Immature natural killer cell (primary cell): Measurements from ENCODE around the gene BPI. TPM values are rescaled to one million over a fixed set of nuclear protein-coding genes. Genes with fewer than 3 reads are reported as not detected.
"Not testable (repeated sequence)": the region's sequence is repeated elsewhere in the genome, so short reads cannot be mapped to it uniquely, and the experiment has no call there.

ENCODE experiments used
- DNase-seq, 3 donors: peaks; one replicate each; pipeline ENCODE4 v3.0.0; 2022; ENCODE audit warnings: mixed read lengths in 1 of 3
- H3K27ac Mint-ChIP-seq, 6 donors: one replicate each; pipeline ENCODE4 v1.8.0; 2020; ENCODE audit warnings: mixed read lengths in 6 of 6, mild to moderate bottlenecking in 5 of 6, inconsistent platforms in 4 of 6, moderate library complexity in 3 of 6
- H3K27me3 Mint-ChIP-seq, 3 donors: one replicate each; pipeline ENCODE4 v1.8.0; 2020 to 2021; ENCODE audit warnings: low read depth in 3 of 3, mild to moderate bottlenecking in 3 of 3, mixed read lengths in 3 of 3, moderate library complexity in 3 of 3, inconsistent platforms in 1 of 3
- H3K36me3 Mint-ChIP-seq, 3 donors: one replicate each; pipeline ENCODE4 v1.8.0; 2020; ENCODE audit warnings: mixed read lengths in 3 of 3, inconsistent platforms in 2 of 3, mild to moderate bottlenecking in 2 of 3
- H3K4me1 Mint-ChIP-seq, 2 donors: one replicate each; pipeline ENCODE4 v1.8.0; 2020; ENCODE audit warnings: inconsistent platforms in 2 of 2, mild to moderate bottlenecking in 2 of 2, mixed read lengths in 2 of 2, moderate library complexity in 1 of 2
- H3K4me3 Mint-ChIP-seq, 5 donors: one replicate each; pipeline ENCODE4 v1.8.0; 2020; ENCODE audit warnings: mild to moderate bottlenecking in 5 of 5, mixed read lengths in 5 of 5, inconsistent platforms in 3 of 5, moderate library complexity in 3 of 5
- H3K9me3 Mint-ChIP-seq, 6 donors: one replicate each; pipeline ENCODE4 v1.8.0; 2020; ENCODE audit warnings: mild to moderate bottlenecking in 6 of 6, mixed read lengths in 6 of 6, inconsistent platforms in 4 of 6, moderate library complexity in 3 of 6
- polyA plus RNA-seq, 3 donors: library from polyadenylated mRNA; unstranded; fragments of 300-500 nt; fragmentation: Illumina TruSeq; gene quantifications; one replicate each; pipeline ENCODE4 v1.2.3, GENCODE V29; 2021

Gene BPI
- not detected for polyA plus RNA-seq

DNA sequence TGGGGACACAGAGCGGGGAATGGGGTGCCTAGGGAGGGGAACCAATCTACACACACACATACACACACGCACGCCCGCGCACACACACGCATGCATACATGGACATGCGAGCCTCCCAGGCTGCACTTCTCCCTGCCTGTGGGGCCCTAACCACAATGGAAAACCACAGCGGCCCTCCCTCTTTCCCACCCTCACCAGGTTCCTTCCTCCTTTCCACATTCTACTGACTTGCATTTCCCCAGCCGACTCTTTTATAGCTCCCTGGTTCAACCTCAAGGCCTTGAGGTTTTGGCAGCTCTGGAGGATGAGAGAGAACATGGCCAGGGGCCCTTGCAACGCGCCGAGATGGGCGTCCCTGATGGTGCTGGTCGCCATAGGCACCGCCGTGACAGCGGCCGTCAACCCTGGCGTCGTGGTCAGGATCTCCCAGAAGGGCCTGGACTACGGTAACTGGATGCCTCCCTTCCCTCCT lies at the start of gene BPI:
TSS of gene BPI (plus strand) at position 249 of the 472 bp plus-strand sequence. CDS start at position 317, 68 bp downstream.
- H3K4me3 Mint-ChIP-seq: peak within 1 kb of the TSS in 4 of 5 donors; percentile 19 to 63 (median 48)
- H3K27me3 Mint-ChIP-seq: peaks cover 8 to 14% (median 8%) of the 10 kb centered on the region in 3 donors
- peaks cover 17 to 22% of the 10 kb centered on the region in 2 donors for H3K4me1 Mint-ChIP-seq
- no peaks in the 10 kb centered on the region for H3K36me3 Mint-ChIP-seq
- H3K9me3 Mint-ChIP-seq: no peaks in the 10 kb centered on the region
- no peak within 1 kb of the TSS for H3K27ac Mint-ChIP-seq
- peak in 1 of 3 donors; percentile 6 for DNase-seq

DNA sequence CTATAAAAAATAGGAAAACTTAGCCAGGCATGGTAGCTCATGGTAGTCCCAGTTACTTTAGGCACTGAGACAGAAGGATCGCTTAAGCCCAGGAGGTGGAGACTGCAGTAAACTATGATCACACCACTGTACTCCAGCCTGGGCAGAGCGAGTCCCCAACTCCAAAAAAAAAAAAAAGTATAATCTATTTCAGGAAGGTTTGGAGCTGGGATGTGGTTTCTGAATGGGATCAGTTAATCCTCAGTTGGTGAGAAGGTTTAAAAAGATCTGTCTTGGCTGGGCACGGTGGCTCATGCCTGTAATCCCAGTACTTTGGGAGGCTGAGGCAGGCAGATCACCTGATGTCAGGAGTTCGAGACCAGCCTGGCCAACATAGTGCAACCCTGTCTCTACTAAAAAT lies 49.3 kb upstream of the BPI start:
- not testable (repeated sequence) for DNase-seq, H3K9me3 Mint-ChIP-seq, H3K4me1 Mint-ChIP-seq, H3K4me3 Mint-ChIP-seq, H3K36me3 Mint-ChIP-seq, H3K27ac Mint-ChIP-seq
- peaks cover 5 to 16% (median 13%) of the 10 kb centered on the region in 3 donors for H3K27me3 Mint-ChIP-seq

DNA sequence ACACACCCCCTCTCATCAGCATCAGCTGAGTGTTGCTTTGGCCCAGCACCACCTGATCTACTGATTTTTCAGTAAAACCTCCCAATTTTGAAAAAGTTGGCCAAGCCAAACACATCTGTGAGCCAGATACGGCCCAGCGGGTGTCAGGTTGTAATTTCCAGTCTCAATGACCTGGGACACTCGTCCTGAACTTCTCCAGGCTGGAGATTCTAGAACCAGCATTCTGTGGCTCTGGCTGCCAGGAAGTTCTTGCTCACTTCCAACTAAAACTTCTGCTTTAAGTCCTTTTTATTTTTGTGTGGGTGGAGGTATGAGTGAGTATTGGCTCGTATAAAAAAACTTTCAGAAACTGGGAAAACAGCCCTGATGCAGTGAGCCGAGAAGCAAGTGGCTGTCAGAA lies 48.6 kb upstream of the BPI start:
- H3K27me3 Mint-ChIP-seq: peaks cover 5 to 22% (median 15%) of the 10 kb centered on the region in 3 donors
- no peak overlapping the region for H3K4me3 Mint-ChIP-seq
- H3K36me3 Mint-ChIP-seq: no peaks in the 10 kb centered on the region
- no peaks in the 10 kb centered on the region for H3K9me3 Mint-ChIP-seq
- H3K27ac Mint-ChIP-seq: no peak overlapping the region
- no peak for DNase-seq
- no peaks in the 10 kb centered on the region for H3K4me1 Mint-ChIP-seq

DNA sequence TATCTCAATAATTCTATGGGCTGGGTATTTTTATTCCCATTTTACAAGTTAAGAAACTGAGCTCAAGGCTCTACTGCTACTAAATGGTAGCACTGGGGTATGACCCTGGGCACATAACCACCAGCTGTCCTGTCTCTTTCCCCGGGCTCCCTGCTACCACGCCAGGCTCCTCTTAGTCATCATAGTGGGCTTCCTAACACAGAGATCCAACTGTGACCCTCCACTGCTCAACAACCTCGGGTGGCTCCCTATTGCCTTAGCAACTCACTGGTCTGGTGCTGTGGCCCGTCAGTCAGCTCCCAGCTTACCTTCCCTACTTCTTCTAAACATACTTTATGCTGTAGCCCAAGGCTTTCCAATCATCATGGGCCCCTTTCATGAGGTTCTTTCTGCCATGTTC lies 47.9 kb upstream of the BPI start:
- Mint-ChIP-seq H3K27me3 (peaks cover 6 to 24% (median 17%) of the 10 kb centered on the region in 3 donors), H3K36me3 (no peaks in the 10 kb centered on the region), H3K4me3 (no peak overlapping the region), H3K27ac (no peak overlapping the region), H3K9me3 (no peaks in the 10 kb centered on the region), H3K4me1 (peaks cover 0 to under 1% of the 10 kb centered on the region in 2 donors)
- DNase-seq: no peak

DNA sequence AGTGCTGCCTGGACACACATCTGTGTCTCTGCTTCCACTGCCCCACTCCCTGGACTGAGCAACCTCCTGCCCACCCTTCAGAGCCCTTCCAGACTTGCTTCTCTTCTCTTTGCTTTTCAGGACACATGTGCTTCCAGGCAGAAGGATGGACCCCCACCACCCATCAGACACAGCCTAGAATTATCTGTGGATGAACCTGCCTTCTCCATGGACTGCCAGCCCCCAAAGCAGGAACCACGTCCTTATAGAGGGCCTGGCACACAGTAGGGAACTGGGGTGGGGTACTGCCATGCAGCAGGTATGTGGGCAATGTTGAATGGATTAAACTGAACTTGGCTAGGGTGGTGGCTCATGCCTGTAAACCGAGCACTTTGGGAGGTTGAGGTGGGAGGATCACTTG lies 47.0 kb upstream of the BPI start:
- no peak overlapping the region for H3K27ac Mint-ChIP-seq
- H3K4me3 Mint-ChIP-seq: no peak overlapping the region
- DNase-seq: no peak
- H3K4me1 Mint-ChIP-seq: peaks cover 0 to 2% of the 10 kb centered on the region in 2 donors
- H3K9me3 Mint-ChIP-seq: no peaks in the 10 kb centered on the region
- H3K36me3 Mint-ChIP-seq: no peaks in the 10 kb centered on the region
- peaks cover 8 to 29% (median 21%) of the 10 kb centered on the region in 3 donors for H3K27me3 Mint-ChIP-seq

DNA sequence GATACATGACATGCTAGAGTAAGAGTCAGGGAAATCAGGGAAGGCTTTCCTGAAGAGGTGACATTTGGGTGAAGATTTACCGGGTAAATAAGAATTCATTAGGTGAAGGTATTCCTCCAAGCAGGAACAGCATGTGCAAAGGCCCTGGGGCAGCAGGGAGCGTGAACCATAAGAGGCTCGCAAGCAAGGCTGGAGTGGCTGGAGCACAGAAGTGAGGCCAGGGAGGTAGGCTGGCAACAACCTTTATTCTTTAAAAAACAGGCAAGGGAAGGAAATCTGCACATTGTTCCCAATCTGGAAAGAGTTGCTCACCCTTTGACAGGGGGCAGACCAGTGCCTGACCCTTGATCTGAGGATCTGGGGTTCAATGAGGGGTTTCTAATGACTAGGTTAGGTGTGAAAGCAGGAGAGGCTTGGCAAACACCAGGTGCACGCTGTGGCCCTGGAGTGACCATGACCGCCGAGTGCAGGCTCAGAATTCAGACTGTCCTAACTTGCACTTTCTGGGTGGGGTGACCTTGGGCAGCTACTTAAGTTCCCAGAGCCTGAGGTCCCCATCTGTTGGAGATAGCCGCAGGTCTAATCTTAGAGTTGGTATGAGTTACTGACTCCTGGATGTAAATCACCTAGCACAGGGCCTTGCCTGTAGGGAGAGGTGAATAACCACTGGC lies 45.3 kb upstream of the BPI start:
- no peak overlapping the region for H3K4me3 Mint-ChIP-seq
- no peaks in the 10 kb centered on the region for H3K9me3 Mint-ChIP-seq
- peaks cover 8 to 28% (median 21%) of the 10 kb centered on the region in 3 donors for H3K27me3 Mint-ChIP-seq
- H3K27ac Mint-ChIP-seq: no peak overlapping the region
- DNase-seq: no peak
- H3K36me3 Mint-ChIP-seq: no peaks in the 10 kb centered on the region
- H3K4me1 Mint-ChIP-seq: peaks cover 0 to 2% of the 10 kb centered on the region in 2 donors

DNA sequence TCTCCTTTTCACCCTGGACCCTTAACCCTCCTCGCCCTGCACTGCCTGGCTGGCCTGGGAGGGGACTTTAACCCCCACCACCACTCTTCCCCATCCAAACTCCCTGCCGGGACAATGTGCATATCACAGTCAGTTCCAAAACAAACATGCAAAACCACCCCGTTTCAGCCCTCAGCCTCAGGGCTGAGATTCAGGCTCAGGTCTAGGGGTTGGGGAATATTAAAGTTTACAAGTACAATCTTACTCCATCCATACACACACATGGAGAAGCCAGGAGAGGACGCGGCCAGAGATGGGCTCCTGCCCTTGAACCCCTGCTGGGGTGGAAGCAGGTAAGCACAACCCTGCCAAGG lies 44.0 kb upstream of the BPI start:
- Mint-ChIP-seq H3K4me1 (peaks cover 0 to 2% of the 10 kb centered on the region in 2 donors), H3K27ac (no peak overlapping the region), H3K9me3 (no peaks in the 10 kb centered on the region), H3K4me3 (no peak overlapping the region), H3K27me3 (peaks cover 8 to 28% (median 18%) of the 10 kb centered on the region in 3 donors), H3K36me3 (no peaks in the 10 kb centered on the region)
- DNase-seq: no peak

DNA sequence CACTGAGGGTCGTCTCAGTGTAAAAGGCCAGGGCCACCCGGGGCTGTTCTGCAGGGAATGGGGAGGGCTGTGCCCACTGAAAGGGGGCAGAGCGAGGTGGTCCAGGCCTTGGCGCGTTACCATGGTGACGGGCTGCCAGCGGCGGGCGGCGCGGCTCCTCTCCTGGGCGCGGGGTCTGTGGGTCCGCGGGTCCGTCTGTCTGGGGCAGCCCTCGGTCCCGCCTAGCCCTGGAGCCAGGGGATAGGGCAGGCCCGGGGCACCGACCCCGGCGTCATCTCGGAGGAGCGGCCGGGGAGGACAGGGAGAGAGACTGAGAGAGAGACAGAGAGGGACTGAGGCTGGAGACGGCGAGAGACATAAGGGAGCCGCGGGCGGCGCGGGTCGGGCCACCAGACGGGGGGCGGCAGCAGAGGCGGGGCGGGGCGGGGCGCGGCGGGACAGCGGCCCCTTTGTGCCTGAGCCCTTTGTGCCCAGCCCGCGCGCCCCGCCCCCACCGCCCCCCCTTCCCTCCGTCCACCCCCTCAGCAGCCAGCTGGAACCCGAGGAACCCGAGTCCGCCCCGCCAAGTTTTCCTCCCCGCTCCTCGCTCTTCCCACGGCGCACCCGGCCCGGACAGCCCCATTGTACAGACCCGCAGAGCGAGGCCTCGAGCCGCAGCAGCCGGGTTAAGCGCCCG lies 43.4 kb upstream of the BPI start, which contains the start of gene KIAA1755:
TSS of gene KIAA1755 (minus strand) at position 358 of the 676 bp plus-strand sequence. CDS start at position 123, 235 bp downstream.
- H3K27me3 Mint-ChIP-seq: peaks cover 9 to 27% (median 18%) of the 10 kb centered on the region in 3 donors
- H3K9me3 Mint-ChIP-seq: no peaks in the 10 kb centered on the region
- H3K4me1 Mint-ChIP-seq: peaks cover 0 to 2% of the 10 kb centered on the region in 2 donors
- no peak for DNase-seq
- peak within 1 kb of the TSS in 1 of 5 donors; percentile 31 for H3K4me3 Mint-ChIP-seq
- no peak within 1 kb of the TSS for H3K27ac Mint-ChIP-seq
- H3K36me3 Mint-ChIP-seq: no peaks in the 10 kb centered on the region

DNA sequence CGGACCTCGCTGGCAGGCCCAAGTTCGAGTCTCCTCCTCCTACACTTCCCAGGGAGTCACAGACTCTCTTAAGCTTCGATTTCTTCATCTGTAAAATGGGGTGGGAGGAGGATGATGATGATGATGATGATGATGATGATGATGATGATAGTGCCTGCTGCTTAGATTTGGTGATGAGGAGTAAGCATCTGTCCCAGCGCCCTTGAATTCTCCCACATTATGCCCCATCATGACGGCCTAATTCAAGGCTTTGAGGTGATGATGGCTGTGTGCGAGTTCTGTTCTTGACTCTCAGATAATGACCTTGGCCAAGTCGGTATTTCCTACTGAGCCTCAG lies 42.9 kb upstream of the BPI start:
- no peak overlapping the region for H3K27ac Mint-ChIP-seq

DNA sequence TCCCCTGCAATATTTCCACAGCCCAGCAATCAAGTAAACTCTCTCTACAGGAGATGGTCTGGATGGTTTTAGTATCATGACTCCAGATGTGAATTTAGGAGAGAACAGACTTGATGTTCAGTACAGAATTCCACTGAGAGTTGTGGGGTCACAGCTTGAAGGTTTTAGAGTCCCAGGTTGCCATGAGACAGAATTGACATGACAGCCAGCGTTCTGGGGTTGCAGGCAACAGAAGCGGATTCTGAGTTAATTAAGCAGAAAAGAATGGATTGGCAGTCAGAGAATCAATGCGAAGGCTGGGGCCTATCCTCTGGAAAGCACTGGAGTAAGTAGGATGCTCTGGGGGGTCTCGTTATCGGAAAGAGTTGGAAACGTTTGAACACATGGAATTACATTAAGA lies 41.0 kb upstream of the BPI start:
- Mint-ChIP-seq H3K4me3 (no peak overlapping the region), H3K27me3 (peaks cover 11 to 24% (median 14%) of the 10 kb centered on the region in 3 donors), H3K9me3 (no peaks in the 10 kb centered on the region), H3K4me1 (peaks cover 0 to 2% of the 10 kb centered on the region in 2 donors), H3K36me3 (no peaks in the 10 kb centered on the region), H3K27ac (no peak overlapping the region)
- no peak for DNase-seq

More for the DNA sequence above, 42.9 kb upstream of the BPI start:
- H3K36me3 Mint-ChIP-seq: no peaks in the 10 kb centered on the region
- no peaks in the 10 kb centered on the region for H3K9me3 Mint-ChIP-seq
- H3K27me3 Mint-ChIP-seq: peaks cover 9 to 24% (median 18%) of the 10 kb centered on the region in 3 donors
- peak overlapping the region in 1 of 5 donors; percentile 31 for H3K4me3 Mint-ChIP-seq
- peaks cover 0 to 2% of the 10 kb centered on the region in 2 donors for H3K4me1 Mint-ChIP-seq
- DNase-seq: no peak

DNA sequence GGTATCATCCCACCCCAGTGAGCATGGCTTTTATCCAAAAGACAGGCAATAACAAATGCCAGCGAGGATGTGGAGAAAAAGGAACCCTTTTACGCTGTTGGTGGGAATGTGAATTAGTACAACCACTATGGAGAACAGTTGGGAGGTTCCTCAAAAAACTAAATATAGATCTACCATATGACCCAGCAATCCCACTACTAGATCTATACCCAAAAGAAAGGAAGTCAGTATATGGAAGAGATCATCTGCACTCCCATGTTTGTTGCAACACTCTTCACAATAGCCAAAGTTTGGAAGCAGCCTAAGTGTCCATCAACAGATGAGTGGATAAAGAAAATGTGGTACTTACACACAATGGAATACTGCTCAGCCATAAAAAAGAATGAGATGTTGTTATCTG lies 37.5 kb upstream of the BPI start:
- Mint-ChIP-seq H3K4me3 (no peak overlapping the region), H3K9me3 (no peaks in the 10 kb centered on the region), H3K4me1 (no peaks in the 10 kb centered on the region), H3K27ac (no peak overlapping the region), H3K27me3 (peaks cover 5 to 7% (median 6%) of the 10 kb centered on the region in 3 donors), H3K36me3 (no peaks in the 10 kb centered on the region)
- DNase-seq: no peak

DNA sequence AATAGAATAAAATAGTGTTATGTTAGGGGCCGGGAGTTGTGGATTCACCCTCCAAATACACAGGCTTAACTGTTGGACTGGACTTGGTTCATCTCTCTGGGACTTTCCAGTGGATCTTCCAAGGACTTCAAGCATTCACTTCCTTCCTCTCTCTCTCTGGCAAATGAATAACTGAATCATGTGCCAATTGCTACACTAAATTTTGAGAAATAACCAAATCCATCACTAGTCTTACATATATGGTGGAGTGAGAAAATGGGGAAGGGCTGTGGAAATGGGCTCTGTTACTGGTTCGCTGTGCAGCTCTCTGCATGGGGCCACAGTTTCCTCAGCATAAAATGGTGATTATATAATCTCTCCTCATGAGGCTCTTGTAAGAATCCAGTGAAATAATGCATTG lies 36.7 kb upstream of the BPI start:
- Mint-ChIP-seq H3K9me3 (no peaks in the 10 kb centered on the region), H3K27me3 (peaks cover 2 to 7% (median 5%) of the 10 kb centered on the region in 3 donors), H3K4me3 (no peak overlapping the region), H3K4me1 (no peaks in the 10 kb centered on the region), H3K36me3 (no peaks in the 10 kb centered on the region), H3K27ac (no peak overlapping the region)
- no peak for DNase-seq

DNA sequence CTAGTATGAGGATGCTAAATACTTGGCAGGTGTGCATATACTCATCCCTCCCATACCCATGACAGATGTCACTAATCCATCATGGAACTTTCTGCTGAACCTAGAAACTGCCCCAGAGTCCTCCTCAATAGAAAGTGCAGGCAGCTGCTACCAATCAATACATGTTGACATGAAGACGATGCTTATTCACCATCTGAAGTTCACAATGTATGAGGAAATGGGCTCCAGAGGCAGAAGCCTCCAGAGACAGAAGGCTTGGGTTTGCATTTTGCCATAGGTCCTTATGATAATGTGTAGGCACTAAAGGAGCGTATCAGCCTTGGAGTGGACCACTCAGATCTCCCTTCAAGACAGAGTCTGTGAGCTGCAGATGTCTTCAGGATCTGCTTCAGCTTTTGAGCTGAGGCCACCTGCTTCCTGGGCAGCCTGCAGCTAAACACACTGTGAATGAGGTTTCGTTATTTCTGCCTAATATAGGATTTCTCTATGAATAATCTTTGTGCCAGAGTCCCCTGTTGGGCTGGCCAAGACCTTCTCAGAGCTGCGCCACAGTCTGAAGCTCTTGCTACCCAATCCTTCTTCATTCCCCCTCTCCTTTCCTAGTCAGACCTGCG lies 35.9 kb upstream of the BPI start:
- DNase-seq: no peak
- no peak overlapping the region for H3K27ac Mint-ChIP-seq
- no peaks in the 10 kb centered on the region for H3K9me3 Mint-ChIP-seq
- H3K4me1 Mint-ChIP-seq: no peaks in the 10 kb centered on the region
- H3K36me3 Mint-ChIP-seq: no peaks in the 10 kb centered on the region
- peaks cover 5 to 7% (median 7%) of the 10 kb centered on the region in 3 donors for H3K27me3 Mint-ChIP-seq
- no peak overlapping the region for H3K4me3 Mint-ChIP-seq

DNA sequence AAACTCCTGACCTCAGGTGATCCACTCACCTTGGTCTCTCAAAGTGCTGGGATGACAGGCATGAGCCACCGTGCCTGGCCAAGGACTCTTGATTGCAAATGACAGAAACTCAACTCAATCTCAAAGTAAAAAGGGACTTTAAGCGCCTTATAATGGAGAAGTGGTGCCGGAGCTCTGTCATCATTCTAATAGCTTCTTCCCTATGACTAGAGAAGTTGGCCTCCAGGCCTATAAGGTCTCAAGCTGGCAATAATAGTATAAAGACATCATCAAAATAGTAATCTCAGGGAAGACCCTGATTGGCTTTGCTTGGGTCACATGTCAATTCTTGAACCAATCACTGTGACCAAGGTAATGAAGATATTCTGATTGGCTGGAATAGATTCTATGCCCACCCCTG lies 34.9 kb upstream of the BPI start:
- no peaks in the 10 kb centered on the region for H3K36me3 Mint-ChIP-seq
- H3K4me1 Mint-ChIP-seq: no peaks in the 10 kb centered on the region
- no peak for DNase-seq
- H3K27me3 Mint-ChIP-seq: peaks cover 5 to 7% (median 7%) of the 10 kb centered on the region in 3 donors
- H3K9me3 Mint-ChIP-seq: no peaks in the 10 kb centered on the region
- no peak overlapping the region for H3K4me3 Mint-ChIP-seq
- no peak overlapping the region for H3K27ac Mint-ChIP-seq
